HG02571 (cell line): ENCODE data around the gene COMMD9.
A peak's percentile ranks its signal among the peaks of the same experiment; 100 is the strongest.
"Not testable (repeated sequence)": the region's sequence is repeated elsewhere in the genome, so short reads cannot be mapped to it uniquely, and the experiment has no call there.

ENCODE experiments used
- ATAC-seq: cut with Tn5 transposase; IDR thresholded peaks from one replicate; pipeline ENCODE4 v1.9.1; 2021; ENCODE audit warnings: mild to moderate bottlenecking, moderate library complexity; ENCODE audit not compliant: unreplicated experiment

Gene COMMD9

DNA sequence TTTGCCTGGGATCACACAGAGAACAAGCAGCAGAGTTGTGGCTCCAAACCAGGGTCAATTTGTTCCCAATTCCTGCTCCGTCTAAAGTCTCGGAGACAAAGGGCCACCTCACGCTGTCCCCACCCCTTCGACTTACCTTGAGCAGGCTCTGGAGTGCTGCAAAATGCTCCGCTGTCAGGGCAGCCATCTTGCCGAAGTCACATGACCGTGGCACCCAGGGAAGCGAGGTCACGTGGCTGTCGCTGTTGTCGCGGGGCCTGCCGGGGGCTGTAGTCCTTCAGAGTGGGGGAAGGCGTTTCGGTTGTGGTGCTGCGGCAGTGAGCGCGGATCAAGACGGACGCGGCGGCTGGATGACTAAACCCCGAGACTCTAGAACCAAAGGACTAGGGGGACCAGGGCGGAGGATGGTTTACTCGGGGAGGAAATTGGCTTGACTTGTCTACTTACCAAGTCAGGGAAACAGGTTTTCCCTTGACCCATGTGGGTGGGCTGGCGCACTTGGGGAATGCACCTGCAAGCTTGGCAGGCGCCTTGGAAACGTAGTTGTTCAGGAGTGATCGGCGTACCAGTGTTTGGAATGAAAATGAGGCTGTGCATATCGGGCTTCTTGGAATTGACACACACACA lies at the start of gene COMMD9:
Gene COMMD9, minus strand, starts transcription at position 199 of the 627 bp plus-strand sequence. Its CDS starts 12 bp downstream, at position 187.
- ATAC-seq, result peak; percentile 99

- ATAC-seq, result no peak
Measured at GRCh38 chr11:36333897-36334296, 44.7 kb upstream of the COMMD9 start.

DNA sequence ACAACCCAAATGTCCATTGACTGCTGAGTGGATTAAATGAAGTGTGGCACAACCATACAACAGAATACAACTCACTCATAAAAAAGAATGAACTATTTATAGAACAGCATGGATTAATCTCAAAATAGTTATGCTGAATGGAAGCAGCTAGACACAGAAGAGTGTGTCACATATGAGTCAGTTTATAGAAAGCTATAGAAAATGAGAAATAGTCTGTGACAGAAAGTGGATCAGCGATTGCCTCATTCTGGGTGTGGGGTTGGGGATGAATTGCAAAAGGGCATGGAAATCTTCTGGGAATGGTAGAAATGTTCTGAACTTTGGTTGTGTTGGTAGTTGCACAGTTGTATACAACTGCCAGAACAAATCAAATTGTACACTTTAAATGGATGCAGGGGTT lies 44.2 kb upstream of the COMMD9 start:
- no peak for ATAC-seq

GRCh38 chr11:36330411-36330810 lies 41.2 kb upstream of the COMMD9 start:
- ATAC-seq, result no peak

- ATAC-seq, result no peak
Measured at GRCh38 chr11:36328966-36329673, 39.9 kb upstream of the COMMD9 start.

DNA sequence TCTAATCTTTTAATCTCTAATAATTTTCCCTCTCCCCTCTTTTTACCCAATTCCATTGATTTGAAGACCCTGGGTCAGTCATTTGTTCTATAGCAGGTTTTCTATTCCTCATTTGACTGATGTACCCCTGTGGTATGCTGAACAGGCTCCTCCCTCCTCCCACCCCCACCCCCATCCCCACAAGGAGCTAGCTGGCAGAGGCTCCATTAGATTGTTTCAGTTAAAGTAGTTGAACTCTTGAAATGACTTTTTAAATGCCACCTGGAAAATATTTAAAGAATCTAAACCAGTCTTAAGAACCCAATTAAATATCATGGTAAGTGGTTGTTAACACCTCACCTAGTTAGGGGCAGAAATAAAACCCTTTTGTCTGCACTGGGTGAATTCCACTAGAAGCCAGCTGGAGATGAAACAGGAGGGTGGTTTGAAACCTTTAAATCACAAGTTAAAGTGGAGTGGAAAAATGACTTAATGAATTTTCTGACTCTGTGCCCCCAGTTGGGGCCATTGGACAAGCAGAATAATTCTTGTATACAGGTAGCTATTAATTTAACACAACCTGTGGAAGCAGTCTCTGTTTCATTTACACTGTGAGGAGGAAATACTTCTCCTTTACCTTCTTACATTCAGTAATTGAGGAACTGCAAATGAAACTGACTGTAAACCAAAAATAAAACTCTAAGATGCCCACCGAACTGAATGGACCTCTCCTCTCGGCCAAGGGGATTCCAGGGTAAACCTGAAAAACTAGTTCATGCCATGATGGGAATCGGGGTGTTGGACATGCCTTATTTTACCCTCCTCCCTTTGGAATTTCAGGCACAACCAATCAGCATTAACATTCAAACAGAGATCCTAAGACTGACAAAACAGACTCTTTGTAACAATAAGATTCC lies 37.5 kb upstream of the COMMD9 start:
- ATAC-seq, result no peak

DNA sequence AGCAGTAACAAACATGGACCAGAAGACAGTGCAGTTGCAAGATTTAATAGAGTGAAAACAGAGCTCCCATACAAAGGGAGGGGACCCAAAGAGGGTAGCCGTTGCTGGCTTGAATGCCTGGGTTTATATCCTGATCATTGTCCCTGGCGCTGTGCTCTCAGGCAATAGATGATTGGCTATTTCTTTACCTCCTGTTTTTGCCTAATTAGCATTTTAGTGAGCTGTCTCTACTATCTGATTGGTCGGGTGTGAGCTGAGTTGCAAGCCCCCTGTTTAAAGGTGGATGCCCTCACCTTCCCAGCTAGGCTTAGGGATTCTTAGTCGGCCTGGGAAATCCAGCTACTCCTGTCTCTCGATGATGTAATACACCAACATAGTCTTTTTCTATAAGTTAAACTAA lies 36.2 kb upstream of the COMMD9 start:
- ATAC-seq, result not testable (repeated sequence)

- ATAC-seq, result not testable (repeated sequence)
Measured at GRCh38 chr11:36324956-36325355, 35.7 kb upstream of the COMMD9 start.

DNA sequence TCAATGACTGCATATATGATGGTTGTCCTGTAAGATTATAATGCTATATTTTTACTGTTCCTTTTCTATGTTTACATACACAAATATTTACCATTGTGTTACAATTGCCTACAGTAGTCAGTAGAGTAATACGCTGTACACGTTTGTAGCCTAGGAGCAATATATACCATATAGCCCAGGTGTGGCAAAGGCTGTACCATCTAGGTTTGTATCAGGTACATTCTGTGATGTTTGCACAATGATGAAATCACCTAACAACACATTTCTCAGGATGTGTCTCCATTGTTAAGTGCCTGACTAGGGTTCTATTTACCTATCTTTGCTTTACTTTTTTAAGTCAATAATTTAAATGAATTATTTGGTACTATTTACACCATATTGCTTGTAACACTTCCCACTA lies 28.8 kb upstream of the COMMD9 start:
- no peak for ATAC-seq

DNA sequence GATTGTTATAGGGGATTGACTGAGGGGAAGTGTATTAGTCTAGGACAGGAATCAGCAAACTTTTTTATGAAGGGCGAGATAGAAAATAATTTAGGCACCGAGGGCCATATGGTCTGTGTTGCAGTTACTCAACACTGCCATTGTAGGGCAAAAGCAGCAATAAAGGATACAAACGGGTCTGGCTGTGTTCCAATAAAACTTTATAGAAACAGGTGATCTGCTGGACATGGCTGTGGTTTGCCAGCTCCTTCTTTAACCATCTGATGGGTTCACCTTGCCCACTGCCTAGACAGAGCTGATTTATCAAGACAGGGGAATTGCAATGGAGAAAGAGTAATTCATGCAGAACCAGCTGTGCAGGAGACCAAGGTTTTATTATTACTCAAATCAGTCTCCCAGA lies 26.8 kb upstream of the COMMD9 start:
- ATAC-seq, result no peak

DNA sequence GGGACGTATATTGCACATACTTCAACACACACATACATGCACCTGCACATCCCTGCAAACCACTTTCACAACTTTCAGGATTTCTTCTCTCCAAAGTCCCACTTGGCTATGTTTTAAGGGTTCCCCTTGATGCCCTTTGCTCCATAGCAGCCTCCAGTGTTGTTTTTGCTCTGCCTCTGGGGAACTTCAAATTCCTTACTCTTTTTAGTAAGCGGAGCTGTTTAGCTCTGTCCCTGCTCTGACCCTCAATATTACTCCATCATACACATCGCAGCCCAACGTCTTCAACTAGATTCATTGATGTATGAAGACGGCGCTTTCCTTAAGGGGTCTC lies 25.2 kb upstream of the COMMD9 start:
- ATAC-seq, result no peak

DNA sequence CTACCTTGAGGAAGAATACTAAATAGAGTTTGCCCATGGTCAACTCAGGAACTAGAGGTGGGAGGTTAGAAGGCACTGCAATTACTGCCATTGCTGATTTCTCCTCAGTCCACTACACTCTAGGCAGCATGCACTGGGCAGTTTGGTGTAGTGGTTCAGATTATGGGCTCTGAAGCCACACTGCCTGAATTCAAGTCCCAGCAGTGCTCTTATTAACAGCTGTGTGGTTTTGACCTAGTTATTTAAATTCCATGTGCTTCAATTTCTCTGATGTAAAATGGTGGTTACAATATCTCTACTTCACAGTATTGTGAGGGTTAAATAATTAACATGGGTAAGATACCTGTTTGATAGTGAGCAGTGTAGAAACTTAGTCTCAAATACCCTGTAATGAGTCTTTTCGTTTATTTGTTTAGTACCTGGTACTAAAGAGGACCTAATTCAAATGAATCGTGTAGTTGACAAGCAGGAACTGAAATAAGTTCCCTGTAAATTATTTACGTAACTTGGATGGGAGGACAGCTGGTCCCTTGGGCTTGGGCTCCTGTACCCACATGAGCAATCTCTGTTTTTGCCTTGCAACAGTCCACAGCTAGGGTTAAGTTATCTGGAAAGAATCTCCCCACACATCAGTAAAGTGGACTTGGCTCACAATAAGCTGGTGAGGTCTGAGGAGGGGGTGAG lies 24.7 kb upstream of the COMMD9 start:
- ATAC-seq, result peak; percentile 43

DNA sequence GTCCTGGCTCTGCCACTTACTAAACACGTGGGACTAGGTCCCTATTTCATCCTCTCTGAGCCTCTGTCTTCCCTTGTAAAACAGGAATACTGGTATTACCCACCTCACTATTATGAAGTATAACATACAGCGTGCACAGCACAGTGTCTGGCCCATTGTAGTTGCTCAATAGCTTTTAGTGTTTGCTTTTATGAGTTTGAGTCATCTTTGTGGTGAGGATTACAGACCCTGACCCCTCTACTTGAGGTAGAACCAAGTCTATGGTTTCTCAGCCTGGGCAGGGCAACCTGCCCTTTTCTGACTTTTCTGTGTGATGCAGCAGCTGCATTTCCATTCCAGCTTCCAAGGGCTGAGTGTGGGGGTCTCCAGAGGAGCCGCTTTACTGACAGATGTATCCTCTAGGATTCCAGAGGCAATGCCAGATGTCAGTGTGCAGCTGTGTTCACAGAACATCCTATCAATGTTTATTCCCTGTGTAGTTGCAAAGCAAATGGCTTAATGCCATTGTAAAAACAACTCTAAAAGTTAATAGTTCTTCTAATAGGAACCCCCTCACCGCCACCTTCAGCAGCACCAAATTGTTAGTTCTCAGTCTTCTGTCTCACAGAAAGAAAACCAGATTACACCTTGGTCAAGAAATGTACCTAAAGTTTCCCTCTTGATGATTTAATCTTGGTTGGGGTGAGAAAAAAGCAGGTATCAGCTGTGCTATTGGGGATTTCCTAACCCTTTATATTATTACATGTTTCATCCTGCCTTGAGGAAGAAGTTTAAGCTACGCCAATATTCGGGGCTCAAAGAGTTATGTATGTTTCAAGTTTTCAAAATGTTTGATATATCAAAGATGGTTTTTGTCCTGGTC lies 23.6 kb upstream of the COMMD9 start:
- no peak for ATAC-seq

DNA sequence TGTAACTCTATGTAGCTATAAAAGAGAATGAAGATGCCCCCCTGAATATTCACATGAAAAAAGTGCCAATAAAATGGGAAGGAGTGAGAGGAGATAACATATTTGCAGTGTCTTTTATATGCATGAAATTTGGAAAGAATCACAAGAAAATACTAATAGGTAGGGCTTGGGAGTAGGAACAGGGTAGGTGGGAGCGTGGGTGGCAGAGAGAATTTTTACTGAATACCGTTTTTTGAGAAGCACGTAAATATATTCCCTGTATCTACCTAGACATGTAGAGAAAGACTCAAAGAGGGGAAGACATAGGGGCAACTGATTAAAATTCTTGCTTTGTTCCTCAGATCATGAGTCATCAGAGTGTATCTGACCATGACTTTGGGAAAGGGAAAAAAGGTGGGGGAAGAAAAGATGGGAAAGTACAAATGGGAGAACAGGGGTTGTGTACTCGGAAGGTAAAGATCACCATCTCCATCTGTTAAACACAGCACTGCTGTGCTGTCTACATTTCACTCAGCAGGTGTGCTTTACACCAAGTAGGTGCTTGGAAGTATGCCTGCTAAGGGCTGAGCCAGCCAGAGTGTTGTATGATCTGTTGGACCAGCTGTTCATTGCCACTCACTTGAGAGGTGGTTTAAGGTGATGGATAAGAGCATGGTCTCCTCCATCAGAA lies 22.8 kb upstream of the COMMD9 start:
- no peak for ATAC-seq

DNA sequence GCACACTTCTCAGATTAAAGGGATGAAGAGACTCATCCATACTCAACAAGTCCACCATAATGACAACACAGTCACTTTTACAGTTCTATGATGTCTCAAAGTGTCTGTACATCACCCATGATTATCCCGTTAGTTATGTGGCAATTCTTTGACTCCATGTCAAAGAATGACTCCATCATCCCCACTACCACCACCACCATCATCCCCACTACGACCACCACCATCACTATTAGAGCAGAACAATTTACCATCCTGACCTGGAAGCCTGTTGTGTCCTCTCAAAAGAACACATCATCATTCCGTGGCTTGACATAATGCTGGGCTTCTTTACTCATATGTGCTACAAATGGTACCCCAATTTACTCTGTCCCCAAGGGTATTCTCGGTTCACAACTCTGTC lies 20.6 kb upstream of the COMMD9 start:
- no peak for ATAC-seq

DNA sequence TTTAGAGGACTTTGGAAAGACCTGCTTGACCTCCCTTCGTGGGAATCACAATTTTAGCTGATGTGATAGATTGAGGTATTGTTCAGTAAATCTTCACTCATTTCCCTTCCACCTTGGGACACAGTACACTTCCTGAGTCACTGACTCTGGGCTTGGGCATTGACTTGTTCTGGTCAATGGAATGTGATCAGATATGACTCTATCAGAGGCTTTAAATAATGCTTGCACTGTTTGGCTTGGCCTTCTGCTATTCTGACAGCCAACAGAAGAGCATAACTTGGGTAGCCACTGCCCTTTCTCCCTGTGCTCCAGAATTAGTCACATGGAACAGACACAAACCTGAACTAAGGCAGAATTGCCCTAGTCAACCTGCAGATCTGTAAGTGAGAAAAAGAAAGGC lies 19.4 kb upstream of the COMMD9 start:
- ATAC-seq, result no peak

GRCh38 chr11:36306888-36307287 lies 17.7 kb upstream of the COMMD9 start:
- ATAC-seq, result no peak

GRCh38 chr11:36305047-36305446 lies 15.8 kb upstream of the COMMD9 start:
- ATAC-seq, result no peak

DNA sequence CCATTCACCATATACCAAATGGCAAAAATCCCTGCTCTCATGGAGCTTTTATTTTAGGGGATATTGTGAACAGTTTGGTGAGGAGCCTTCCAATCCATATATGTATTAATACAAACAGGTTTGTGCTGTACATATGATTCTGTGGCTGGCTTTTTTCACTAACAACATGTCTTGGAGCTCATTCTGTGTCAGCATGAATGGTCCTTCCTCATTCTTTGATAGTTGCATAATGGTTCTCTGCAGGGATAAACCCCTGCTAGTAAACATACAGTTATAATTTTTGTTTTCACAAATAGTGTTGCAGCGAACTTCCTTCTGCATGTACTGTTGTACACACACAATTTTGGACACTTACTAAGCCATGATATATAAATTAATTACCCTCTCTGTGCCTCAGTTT lies 15.1 kb upstream of the COMMD9 start:
- no peak for ATAC-seq

GRCh38 chr11:36300650-36301049 lies 11.4 kb upstream of the COMMD9 start:
- no peak for ATAC-seq
